NCI-H2196 (cell line): ENCODE data around the gene UFSP1.
"Not testable (repeated sequence)": the region's sequence is repeated elsewhere in the genome, so short reads cannot be mapped to it uniquely, and the experiment has no call there.

ENCODE experiments used
- DNase-seq: peaks from one replicate; lab custom pipeline; 2025; ENCODE audit not compliant: unreplicated experiment; lab: John Stamatoyannopoulos, UW

Gene UFSP1

GRCh38 chr7:100888988-100889750 lies at the start of gene UFSP1:
Gene UFSP1 (minus strand): TSS chr7:100889715. CDS start chr7:100889271, 444 bp downstream.
- DNase-seq = no peak

DNA sequence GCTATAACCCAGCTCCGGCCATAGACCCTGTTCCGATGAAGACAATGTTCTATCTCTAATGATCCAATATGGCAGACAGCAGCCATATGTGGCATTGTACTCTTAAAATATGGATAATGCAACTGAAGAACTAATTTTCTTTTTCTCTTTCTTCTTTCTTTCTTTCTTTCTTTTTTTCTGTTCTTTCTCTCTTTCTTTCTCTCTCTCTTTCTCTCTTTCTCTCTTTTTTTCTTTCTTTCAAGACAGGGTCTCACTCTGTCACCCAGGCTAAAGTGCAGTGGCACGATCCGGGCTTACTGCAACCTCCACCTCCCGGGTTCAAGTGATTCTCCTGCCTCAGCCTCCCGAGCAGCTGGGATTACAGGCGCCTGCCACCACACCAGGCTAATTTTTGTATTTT lies 46.7 kb upstream of the UFSP1 start:
- DNase-seq = not testable (repeated sequence)

GRCh38 chr7:100935381-100935780 lies 45.9 kb upstream of the UFSP1 start:
- DNase-seq = not testable (repeated sequence)

DNA sequence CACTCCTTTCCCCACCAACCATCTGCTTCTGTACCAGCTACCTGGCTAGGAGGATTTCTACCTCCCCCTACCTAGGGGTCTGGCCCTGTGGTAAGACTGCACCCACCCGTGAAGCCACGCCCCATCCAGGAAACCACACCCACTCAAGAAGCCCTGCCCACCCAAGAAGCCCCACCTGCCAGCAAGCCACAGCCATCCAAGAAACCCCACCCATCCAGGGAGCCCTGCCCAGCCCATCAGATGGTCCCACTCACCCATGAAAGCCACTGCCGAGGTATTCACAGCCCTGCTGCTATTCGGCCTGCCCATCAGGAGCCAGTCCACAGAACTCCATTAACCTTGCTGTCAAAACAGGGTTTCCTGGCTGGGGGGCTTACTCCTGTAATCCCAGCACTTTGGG lies 44.2 kb upstream of the UFSP1 start:
- no peak for DNase-seq

DNA sequence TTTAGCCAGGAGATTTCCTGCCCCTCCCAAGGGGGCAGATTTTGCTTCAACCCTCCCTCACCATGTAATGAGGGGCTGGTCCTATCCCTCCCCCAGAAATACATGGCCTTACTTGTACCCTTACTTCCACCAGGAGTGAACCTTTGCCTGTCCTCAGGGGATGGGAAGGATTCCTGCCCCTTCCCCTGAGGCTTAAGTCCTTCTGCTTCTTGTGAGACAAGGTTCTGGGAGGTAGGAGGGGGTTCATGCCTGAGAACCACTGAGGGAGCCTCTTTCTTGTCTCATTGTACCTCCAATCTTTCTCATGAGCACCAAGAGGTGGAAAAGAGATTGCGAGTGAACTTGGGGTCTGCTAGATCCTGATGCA lies 40.3 kb upstream of the UFSP1 start:
- DNase-seq = no peak

GRCh38 chr7:100923616-100924015 lies 34.1 kb upstream of the UFSP1 start:
- not testable (repeated sequence) for DNase-seq

- DNase-seq = no peak
Observed at GRCh38 chr7:100921039-100921438, 31.5 kb upstream of the UFSP1 start.

DNA sequence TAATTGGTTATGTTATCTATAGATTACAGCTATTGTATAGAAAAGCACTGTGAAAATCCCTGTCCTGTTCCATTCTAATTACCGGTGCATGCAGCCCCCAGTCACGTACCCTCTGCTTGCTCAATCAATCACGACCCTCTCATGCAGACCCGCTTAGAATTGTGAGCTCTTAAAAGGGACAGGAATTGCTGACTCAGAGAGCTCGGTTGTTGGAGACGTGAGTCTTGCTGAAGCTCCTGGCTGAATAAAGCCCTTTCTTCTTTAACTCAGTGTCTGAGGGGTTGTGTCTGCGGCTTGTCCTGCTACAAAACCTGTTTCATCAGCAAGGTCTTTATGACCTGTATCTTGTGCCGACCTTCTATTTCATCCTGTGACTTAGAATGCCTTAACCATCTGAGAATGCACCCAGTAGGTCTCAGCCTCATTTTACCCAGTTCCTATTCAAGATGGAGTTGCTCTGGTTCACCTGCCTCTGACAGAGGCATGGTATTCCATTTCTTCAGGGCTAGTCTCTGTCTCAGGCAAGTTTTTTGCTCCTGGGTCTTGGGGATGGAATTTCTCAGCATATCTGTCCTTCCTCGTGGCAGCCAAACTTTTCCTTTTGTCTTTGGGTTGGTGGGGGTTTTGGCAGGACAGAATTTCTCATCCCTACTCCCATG lies 30.4 kb upstream of the UFSP1 start:
- DNase-seq = not testable (repeated sequence)

DNA sequence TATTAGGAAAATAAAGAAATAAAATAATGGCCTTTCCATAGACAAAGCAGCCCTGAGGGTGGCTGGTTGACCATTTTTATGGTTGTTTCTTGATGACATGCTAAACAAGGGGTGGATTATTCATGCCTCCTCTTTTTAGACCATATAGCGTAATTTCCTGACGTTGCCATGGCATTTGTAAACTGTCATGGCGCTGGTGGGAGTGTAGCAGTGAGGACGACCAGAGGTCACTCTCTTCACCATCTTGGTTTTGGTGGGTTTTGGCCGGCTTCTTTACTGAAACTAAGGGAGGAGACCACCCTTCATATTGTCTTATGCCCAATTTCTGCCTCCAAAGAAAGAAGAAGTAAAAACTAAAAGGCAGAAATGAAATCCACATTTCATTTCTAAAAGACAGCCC lies 29.8 kb upstream of the UFSP1 start:
- DNase-seq = not testable (repeated sequence)

GRCh38 chr7:100914879-100915447 lies 25.4 kb upstream of the UFSP1 start:
- DNase-seq = no peak

DNA sequence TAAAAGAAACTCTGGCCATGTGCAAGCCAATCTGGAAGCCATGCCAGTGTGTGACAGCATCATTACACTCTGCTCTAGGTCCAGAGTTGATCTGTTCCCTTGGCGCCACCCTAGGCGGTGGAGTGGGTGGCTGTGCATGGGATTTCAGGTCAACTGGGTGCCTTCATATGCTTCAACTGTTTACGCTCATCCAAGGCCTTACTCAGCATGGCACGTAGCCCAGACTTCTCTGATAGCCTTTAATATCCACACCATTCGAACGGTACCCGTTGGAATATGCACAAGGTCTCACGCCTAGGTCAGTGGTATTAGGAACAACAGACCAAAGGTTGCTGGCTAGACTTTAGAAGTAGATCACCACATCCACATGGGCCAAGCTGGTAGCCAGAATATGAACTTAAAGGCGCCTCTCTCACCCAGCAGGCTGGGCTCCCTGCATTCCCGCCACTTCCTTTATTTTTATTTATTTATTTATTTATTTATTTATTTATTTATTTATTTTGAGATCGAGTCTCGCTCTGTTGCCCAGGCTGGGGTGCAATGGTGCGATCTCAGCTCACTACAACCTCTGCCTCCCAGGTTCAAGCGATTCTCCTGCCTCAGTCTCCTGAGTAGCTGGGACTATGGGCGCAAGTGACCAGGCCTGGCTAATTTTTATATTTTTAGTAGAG lies 24.8 kb upstream of the UFSP1 start:
- DNase-seq = no peak

GRCh38 chr7:100911484-100911883 lies 22.0 kb upstream of the UFSP1 start:
- DNase-seq = no peak

GRCh38 chr7:100910443-100910842 lies 20.9 kb upstream of the UFSP1 start:
- not testable (repeated sequence) for DNase-seq

DNA sequence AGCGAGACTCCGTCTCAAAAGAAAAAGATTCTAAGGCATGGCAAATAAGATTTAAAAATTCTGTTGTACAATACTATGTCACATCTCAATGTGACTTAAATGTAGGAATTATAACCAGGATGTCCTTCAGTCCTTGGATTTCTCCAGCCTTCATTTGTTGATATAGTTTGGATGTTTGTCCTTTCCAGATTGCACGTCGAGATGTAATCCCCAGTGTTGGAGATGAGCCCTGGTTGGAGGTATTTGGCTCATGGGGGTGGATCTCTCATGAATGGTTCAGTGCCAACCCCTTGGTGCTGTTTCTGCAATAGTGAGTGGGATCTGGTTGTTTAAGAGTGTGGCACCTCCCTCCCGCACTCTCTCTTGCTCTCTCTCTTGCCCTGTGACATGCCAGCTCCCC lies 19.0 kb upstream of the UFSP1 start:
- no peak for DNase-seq

DNA sequence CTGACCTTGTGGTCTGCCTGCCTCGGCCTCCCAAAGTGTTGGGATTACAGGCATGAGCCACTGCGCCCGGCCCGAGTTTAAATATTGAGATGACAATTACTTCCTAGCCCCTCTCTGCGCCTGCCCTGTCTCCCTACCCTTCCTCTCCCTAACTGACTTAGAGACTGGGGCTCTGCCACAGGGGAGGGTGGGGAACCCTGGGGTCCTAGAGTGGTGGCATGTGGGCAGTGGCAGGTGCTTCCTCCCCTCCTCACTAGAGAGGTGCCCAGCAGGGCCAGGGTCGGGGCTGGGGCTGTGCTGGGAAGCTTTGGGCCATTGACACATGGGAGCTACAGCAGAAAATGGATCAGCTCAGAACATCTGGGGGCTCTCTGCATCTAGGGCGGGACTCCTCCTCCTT lies 13.1 kb upstream of the UFSP1 start:
- no peak for DNase-seq

GRCh38 chr7:100901921-100902332 lies 12.4 kb upstream of the UFSP1 start:
- DNase-seq = no peak

- DNase-seq = no peak
Observed at GRCh38 chr7:100900978-100901377, 11.5 kb upstream of the UFSP1 start.

DNA sequence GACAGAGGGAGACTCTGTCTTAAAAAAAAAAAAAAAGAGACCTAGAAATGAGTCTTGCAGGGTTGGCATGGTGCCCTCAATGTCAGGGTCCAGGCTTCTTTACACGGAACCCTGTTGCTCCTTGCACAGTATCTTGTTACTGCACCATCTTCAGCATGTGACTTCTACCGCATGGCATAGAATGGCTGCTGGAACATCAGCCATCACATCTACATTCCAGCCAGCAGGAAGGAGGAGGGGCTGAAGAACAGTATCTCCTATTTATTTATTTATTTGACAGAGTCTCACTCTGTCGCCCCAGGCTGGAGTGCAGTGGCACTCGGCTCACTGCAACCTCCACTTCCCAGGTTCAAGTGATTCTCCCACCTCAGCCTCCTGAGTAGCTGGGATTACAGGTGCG lies 9.9 kb upstream of the UFSP1 start:
- DNase-seq = no peak

DNA sequence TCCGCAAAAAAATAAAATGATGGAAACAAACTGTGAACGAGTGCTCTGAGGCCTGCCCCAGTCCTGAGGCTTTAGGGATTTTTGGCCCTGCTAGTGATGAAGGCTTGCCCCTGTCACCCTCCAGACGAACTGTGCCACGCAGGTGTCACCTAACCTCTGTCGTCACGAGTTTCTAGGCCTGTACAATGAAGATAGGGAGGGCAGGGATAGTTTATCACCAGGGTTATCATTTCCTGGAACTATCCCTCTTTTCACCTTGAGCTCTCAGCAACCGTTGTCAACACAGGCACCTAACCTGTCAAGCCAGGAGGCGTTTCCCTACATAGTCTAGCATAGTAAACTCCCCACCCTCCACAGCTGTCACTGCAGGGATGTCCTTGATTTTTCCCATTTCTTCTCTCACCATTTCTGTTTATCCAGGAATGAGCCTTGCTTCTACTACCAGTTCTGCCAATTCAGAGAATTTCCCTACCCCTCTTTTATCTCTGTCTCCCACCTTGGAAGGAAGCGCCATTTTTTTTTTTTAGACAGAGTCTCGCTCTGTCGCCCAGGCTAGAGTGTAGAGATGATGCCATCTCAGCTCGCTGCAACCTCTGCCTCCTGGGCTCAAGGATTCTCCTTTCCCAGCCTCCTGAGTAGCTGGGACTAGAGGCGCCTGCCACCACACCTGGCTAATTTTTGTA lies 8.4 kb upstream of the UFSP1 start:
- DNase-seq = no peak

DNA sequence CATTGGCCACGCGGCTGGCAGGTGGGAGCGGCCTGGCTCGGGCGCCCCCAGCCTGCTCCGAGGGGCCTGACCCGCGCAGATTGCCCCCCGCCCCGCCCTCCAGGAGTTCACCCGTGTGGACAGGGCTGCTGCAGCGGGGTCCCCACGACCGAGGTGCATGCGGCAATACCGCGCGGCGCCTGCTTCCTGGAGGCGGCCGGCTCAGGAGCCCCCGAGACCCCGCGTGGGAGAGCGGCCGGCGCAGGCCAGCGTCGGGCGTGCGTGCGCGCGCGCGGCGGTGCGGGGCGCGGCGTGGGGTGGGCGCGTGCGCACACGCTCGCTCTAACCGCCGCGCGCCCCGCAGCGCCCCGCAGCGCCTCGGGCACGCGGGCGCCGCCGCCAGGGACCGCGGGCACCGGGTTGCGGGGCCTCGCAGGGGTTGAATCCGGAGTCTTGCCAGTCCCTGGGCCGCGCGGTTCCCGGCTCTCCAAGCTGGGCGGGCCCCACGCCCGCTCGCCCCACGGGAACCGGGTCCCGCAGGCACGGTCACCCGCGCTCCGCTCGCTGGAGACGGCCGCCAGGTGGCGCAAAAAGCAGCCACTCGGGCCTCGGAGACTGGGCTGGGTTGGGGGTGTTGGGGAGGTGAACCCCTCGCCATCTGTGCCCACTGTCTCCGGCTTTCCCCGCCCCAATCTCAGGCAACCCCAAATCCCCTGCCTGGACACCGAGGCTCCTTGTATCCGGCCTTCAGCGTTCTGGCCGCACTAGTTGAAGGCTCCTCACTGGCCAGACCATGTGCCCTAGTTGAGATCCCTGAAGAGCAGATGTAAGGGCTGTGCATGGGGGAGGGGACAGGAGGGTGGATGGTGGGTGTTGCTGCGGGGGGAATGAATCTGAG lies 7.5 kb upstream of the UFSP1 start:
- DNase-seq = peak; percentile 44
